ENCODE measurements around the gene CAMSAP3. TPM values are rescaled to one million over a fixed set of nuclear protein-coding genes. Genes with fewer than 3 reads are reported as not detected.

The CAMSAP3 gene
- total RNA-seq, 3 donors from 2014 or later: 5.6 to 14.2 TPM; not detected in 1

GRCh38 chr19:7556696-7557315 is 38.9 kb upstream of the CAMSAP3 start:
- H3K36me3 ChIP-seq: no peaks in the 10 kb centered on the region
- intact Hi-C loops (cut with DNase I; ENCODE audit: low total_unique reads): no loop called here

GRCh38 chr19:7558667-7559066 is 37.0 kb upstream of the CAMSAP3 start:
- intact Hi-C loops (cut with DNase I; ENCODE audit: low total_unique reads): no loop called here
- H3K4me1 ChIP-seq: no peaks in the 10 kb centered on the region
- TF ChIP-seq CTCF (IDR thresholded peaks at IDR 0.05) (no peak), POLR2AphosphoS5 (IDR thresholded peaks at IDR 0.05) (no peak), POLR2A (IDR thresholded peaks at IDR 0.05) (no peak)
- H3K27ac ChIP-seq: no peak overlapping the region
- H3K9me3 ChIP-seq: no peaks in the 10 kb centered on the region
- H3K36me3 ChIP-seq: no peaks in the 10 kb centered on the region
- no peak for DNase-seq (ENCODE audit: low spot score in 2 of 2)
- H3K27me3 ChIP-seq: no peaks in the 10 kb centered on the region
- no peak overlapping the region for H3K4me3 ChIP-seq

More at GRCh38 chr19:7556696-7557315, 38.9 kb upstream of the CAMSAP3 start:
- Histone ChIP-seq H3K27me3 (no peaks in the 10 kb centered on the region), H3K9me3 (no peaks in the 10 kb centered on the region), H3K4me3 (no peak overlapping the region), H3K4me1 (no peaks in the 10 kb centered on the region), H3K27ac (no peak overlapping the region)
- DNase-seq (ENCODE audit: low spot score in 2 of 2): no peak
- TF ChIP-seq POLR2A (IDR thresholded peaks at IDR 0.05): no peak
- TF ChIP-seq CTCF (IDR thresholded peaks at IDR 0.05): no peak
- no peak for TF ChIP-seq POLR2AphosphoS5 (IDR thresholded peaks at IDR 0.05)

- no peak overlapping the region for H3K27ac ChIP-seq
- H3K4me1 ChIP-seq: no peaks in the 10 kb centered on the region
- TF ChIP-seq CTCF (IDR thresholded peaks at IDR 0.05): no peak
- TF ChIP-seq POLR2A (IDR thresholded peaks at IDR 0.05): no peak
- TF ChIP-seq POLR2AphosphoS5 (IDR thresholded peaks at IDR 0.05): no peak
- no peak for DNase-seq (ENCODE audit: low spot score in 2 of 2)
- H3K27me3 ChIP-seq: no peaks in the 10 kb centered on the region
- H3K9me3 ChIP-seq: no peaks in the 10 kb centered on the region
- H3K4me3 ChIP-seq: no peak overlapping the region
- no peaks in the 10 kb centered on the region for H3K36me3 ChIP-seq
- intact Hi-C loops (cut with DNase I; ENCODE audit: low total_unique reads): no loop called here
Measured at GRCh38 chr19:7559102-7559501, 36.6 kb upstream of the CAMSAP3 start.

- no peak for TF ChIP-seq CTCF (IDR thresholded peaks at IDR 0.05)
- TF ChIP-seq POLR2AphosphoS5 (IDR thresholded peaks at IDR 0.05): no peak
- TF ChIP-seq POLR2A (IDR thresholded peaks at IDR 0.05): no peak
- Histone ChIP-seq H3K27ac (no peak overlapping the region), H3K27me3 (no peaks in the 10 kb centered on the region), H3K36me3 (no peaks in the 10 kb centered on the region), H3K4me1 (no peaks in the 10 kb centered on the region), H3K4me3 (no peak overlapping the region), H3K9me3 (no peaks in the 10 kb centered on the region)
- intact Hi-C loops (cut with DNase I; ENCODE audit: low total_unique reads): loop anchor here (5.0 to 10.0 kb wide), 2 partner anchors 115 to 892 kb away; partner anchors contain the start of gene MCEMP1
- DNase-seq (ENCODE audit: low spot score in 2 of 2): no peak
Measured at GRCh38 chr19:7560255-7560654, 35.4 kb upstream of the CAMSAP3 start.

DNA sequence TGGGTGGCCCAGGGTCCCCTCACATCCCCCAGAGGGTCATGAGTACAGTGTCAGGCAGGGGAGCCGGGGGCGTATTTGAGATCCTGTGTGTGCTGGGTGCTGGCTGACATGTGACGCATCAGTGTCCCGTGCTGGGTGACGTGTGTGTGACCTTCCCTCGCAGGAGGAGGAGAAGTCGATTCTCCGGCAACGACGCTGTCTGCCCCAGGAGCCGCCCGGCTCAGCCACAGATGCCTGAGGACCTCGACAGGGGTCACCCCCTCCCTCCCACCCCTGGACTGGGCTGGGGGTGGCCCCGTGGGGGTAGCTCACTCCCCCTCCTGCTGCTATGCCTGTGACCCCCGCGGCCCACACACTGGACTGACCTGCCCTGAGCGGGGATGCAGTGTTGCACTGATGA is 34.3 kb upstream of the CAMSAP3 start:
- Histone ChIP-seq H3K9me3 (no peaks in the 10 kb centered on the region), H3K4me3 (no peak overlapping the region), H3K36me3 (no peaks in the 10 kb centered on the region), H3K4me1 (no peaks in the 10 kb centered on the region), H3K27ac (no peak overlapping the region), H3K27me3 (no peaks in the 10 kb centered on the region)
- intact Hi-C loops (cut with DNase I; ENCODE audit: low total_unique reads): loop anchor here (5.0 to 10.0 kb wide), 2 partner anchors 113 to 891 kb away; partner anchors contain the start of gene MCEMP1
- DNase-seq (ENCODE audit: low spot score in 2 of 2): no peak
- TF ChIP-seq POLR2A (IDR thresholded peaks at IDR 0.05): no peak
- no peak for TF ChIP-seq CTCF (IDR thresholded peaks at IDR 0.05)
- no peak for TF ChIP-seq POLR2AphosphoS5 (IDR thresholded peaks at IDR 0.05)
